Measurements from ENCODE around the gene RHBDL2. TPM values are rescaled to one million over a fixed set of nuclear protein-coding genes. Genes with fewer than 3 reads are reported as not detected.

Gene RHBDL2
- total and polyA plus RNA-seq, 9 of the 15 experiments (the other 6 are each of a cell fraction or from before 2014, with no cell fraction given): not detected

GRCh38 chr1:38953433-38953860 lies 11.8 kb upstream of the RHBDL2 start (continued):
- no peak for TF ChIP-seq ZBTB33 (CRISPR knock-in tag; IDR thresholded peaks at IDR 0.05)
- no peak for TF ChIP-seq ATF2 (CRISPR knock-in tag; IDR thresholded peaks at IDR 0.05)
- no peak for TF ChIP-seq ZNF512 (tag; IDR thresholded peaks at IDR 0.05)
- peak; percentile 40 for TF ChIP-seq NFYB (IDR thresholded peaks at IDR 0.05; ENCODE audit: extremely low read depth, insufficient read length)
- no peak for TF ChIP-seq MCM3 (IDR thresholded peaks at IDR 0.05)
- TF ChIP-seq LCOR (CRISPR knock-in tag; IDR thresholded peaks at IDR 0.05): no peak
- TF ChIP-seq ETV6 (IDR thresholded peaks at IDR 0.05; ENCODE audit: borderline replicate concordance in 1 of 2, low read depth in 2 of 2, low read length in 1 of 2): no peak
- no peak for TF ChIP-seq ETV6 (CRISPR knock-in tag; IDR thresholded peaks at IDR 0.05; ENCODE audit: borderline replicate concordance)
- TF ChIP-seq BHLHE40 (IDR thresholded peaks at IDR 0.05; ENCODE audit: low read length): no peak
- no peak for TF ChIP-seq BRD9 (IDR thresholded peaks at IDR 0.05; ENCODE audit: low read depth, partially characterized antibody)
- peak in 1 of 2 experiments; percentile 8; a peak in 1 of 4 replicates for TF ChIP-seq RCOR1 (IDR thresholded peaks at IDR 0.05; ENCODE audit: borderline replicate concordance in 1 of 2, low read depth in 2 of 2, low read length in 2 of 2)
- no peak for TF ChIP-seq WHSC1 (IDR thresholded peaks at IDR 0.05; ENCODE audit: low read length)
- TF ChIP-seq TCFL5 (CRISPR knock-in tag; conservative IDR thresholded peaks at IDR 0.05): no peak
- TF ChIP-seq U2AF1 (optimal IDR thresholded peaks at IDR 0.05; ENCODE audit: low read depth, low read length): no peak
- no peak for TF ChIP-seq ZNF445 (CRISPR knock-in tag; IDR thresholded peaks at IDR 0.05; ENCODE audit: low read depth)
- no peak for TF ChIP-seq JUNB (CRISPR knock-in tag; conservative IDR thresholded peaks at IDR 0.05)
- TF ChIP-seq FOXM1 (IDR thresholded peaks at IDR 0.05; ENCODE audit: low read depth): peak; percentile 52; the same call in 1 of the 2 replicates
- no peak for TF ChIP-seq FOXM1 (CRISPR knock-in tag; IDR thresholded peaks at IDR 0.05; ENCODE audit: low read depth)
- TF ChIP-seq ZC3H8 (IDR thresholded peaks at IDR 0.05): no peak
- no peak for TF ChIP-seq PHF20 (IDR thresholded peaks at IDR 0.05; ENCODE audit: partially characterized antibody)
- no peak for TF ChIP-seq ZNF175 (CRISPR knock-in tag; IDR thresholded peaks at IDR 0.05; ENCODE audit: low read depth)
- peak; percentile 28; the same call in 1 of the 2 replicates for TF ChIP-seq MAFG (tag; conservative IDR thresholded peaks at IDR 0.05)
- no peak for TF ChIP-seq DMBX1 (CRISPR knock-in tag; IDR thresholded peaks at IDR 0.05; ENCODE audit: borderline replicate concordance)
- TF ChIP-seq MAFK (IDR thresholded peaks at IDR 0.05; ENCODE audit: low read length): 0 out of 2 replicates have a peak, but pooled peaks have one; percentile 10
- TF ChIP-seq PYGO2 (tag; IDR thresholded peaks at IDR 0.05): no peak
- TF ChIP-seq ZBTB2 (IDR thresholded peaks at IDR 0.05): no peak

Data from K562 (cell line).